T47D (cell line): ENCODE results near the gene FBXL7.
A peak's percentile ranks its signal among the peaks of the same experiment; 100 is the strongest.

ENCODE experiments used
- DNase-seq, 2 experiments: peaks; one replicate each; pipeline versions ENCODE4 v3.0.0 to v3.0.0-alpha.2; 2011 to 2012; ENCODE audit warnings: low read depth in 1 of 2, low spot score in 1 of 2
- JUND ChIP-seq: IDR thresholded peaks from 2 replicates; pipeline ENCODE4 v1.6.1; 2012; ENCODE audit warnings: low read depth
- in situ Hi-C: cut with HindIII; loops from 2 replicates; pipeline ENCODE4 v1.10.0; 2016; ENCODE audit warnings: low sequenced_read_pairs, low pct_unique_long_range_greater_than_20kb

The FBXL7 gene

GRCh38 chr5:15618938-15619337 is 119.0 kb downstream of the FBXL7 start:
- TF ChIP-seq JUND, result no peak
- in situ Hi-C loops, result no loop called here

GRCh38 chr5:15620501-15620900 is 120.5 kb downstream of the FBXL7 start:
- in situ Hi-C loops, result no loop called here
- DNase-seq, result no peak
- TF ChIP-seq JUND, result no peak

More at GRCh38 chr5:15618938-15619337, 119.0 kb downstream of the FBXL7 start:
- DNase-seq, result peak in 1 of 2 experiments; percentile 9

GRCh38 chr5:15621094-15621493 is 121.1 kb downstream of the FBXL7 start:
- no peak for TF ChIP-seq JUND
- no peak for DNase-seq
- in situ Hi-C loops, result no loop called here

- no peak for TF ChIP-seq JUND
- no peak for DNase-seq
- in situ Hi-C loops, result no loop called here
These were observed 123.8 kb downstream of the FBXL7 start for GRCh38 chr5:15623794-15624193.

- in situ Hi-C loops, result no loop called here
- no peak for TF ChIP-seq JUND
- DNase-seq, result no peak
These were observed 127.1 kb downstream of the FBXL7 start for GRCh38 chr5:15627109-15627508.

- TF ChIP-seq JUND, result no peak
- DNase-seq, result no peak
- in situ Hi-C loops, result no loop called here
These were observed 127.7 kb downstream of the FBXL7 start for GRCh38 chr5:15627647-15628046.

GRCh38 chr5:15630441-15630840 is 130.5 kb downstream of the FBXL7 start:
- TF ChIP-seq JUND, result no peak
- in situ Hi-C loops, result no loop called here
- DNase-seq, result no peak

- no peak for DNase-seq
- in situ Hi-C loops, result no loop called here
- TF ChIP-seq JUND, result no peak
These were observed 134.8 kb downstream of the FBXL7 start for GRCh38 chr5:15634591-15635288.

GRCh38 chr5:15635289-15635616 is 135.3 kb downstream of the FBXL7 start:
- in situ Hi-C loops, result no loop called here
- DNase-seq, result no peak
- TF ChIP-seq JUND, result no peak

- no peak for TF ChIP-seq JUND
- no peak for DNase-seq
- in situ Hi-C loops, result no loop called here
These were observed 137.4 kb downstream of the FBXL7 start for GRCh38 chr5:15637345-15637744.

GRCh38 chr5:15637886-15638285 is 137.9 kb downstream of the FBXL7 start:
- DNase-seq, result no peak
- no peak for TF ChIP-seq JUND
- in situ Hi-C loops, result no loop called here

GRCh38 chr5:15638296-15638695 is 138.3 kb downstream of the FBXL7 start:
- no peak for DNase-seq
- TF ChIP-seq JUND, result no peak

GRCh38 chr5:15639288-15639687 is 139.3 kb downstream of the FBXL7 start:
- TF ChIP-seq JUND, result no peak
- no peak for DNase-seq
- in situ Hi-C loops, result no loop called here

More at GRCh38 chr5:15638296-15638695, 138.3 kb downstream of the FBXL7 start:
- in situ Hi-C loops, result no loop called here

GRCh38 chr5:15640116-15640515 is 140.1 kb downstream of the FBXL7 start:
- no peak for TF ChIP-seq JUND
- no peak for DNase-seq
- in situ Hi-C loops, result no loop called here
